Measurements from ENCODE around the gene CLCN4. TPM values are rescaled to one million over a fixed set of nuclear protein-coding genes. Genes with fewer than 3 reads are reported as not detected.

The CLCN4 gene
- total RNA-seq, 4 donors from 2014 or later, result 0.48 to 3.1 (median 2.5) TPM

GRCh38 chrX:10135561-10136399 lies 21.0 kb upstream of the CLCN4 start:
- Histone ChIP-seq H3K36me3 (peaks cover 34% of the 10 kb centered on the region), H3K4me1 (no peaks in the 10 kb centered on the region), H3K27me3 (no peaks in the 10 kb centered on the region), H3K9me3 (no peaks in the 10 kb centered on the region), H3K27ac (no peak overlapping the region), H3K4me3 (no peak overlapping the region)
- no peak for DNase-seq (ENCODE audit: low spot score in 2 of 2)
- TF ChIP-seq POLR2AphosphoS5 (IDR thresholded peaks at IDR 0.05) (no peak), POLR2A (IDR thresholded peaks at IDR 0.05) (no peak), EP300 (IDR thresholded peaks at IDR 0.05) (no peak)
- TF ChIP-seq, protein P1, sequence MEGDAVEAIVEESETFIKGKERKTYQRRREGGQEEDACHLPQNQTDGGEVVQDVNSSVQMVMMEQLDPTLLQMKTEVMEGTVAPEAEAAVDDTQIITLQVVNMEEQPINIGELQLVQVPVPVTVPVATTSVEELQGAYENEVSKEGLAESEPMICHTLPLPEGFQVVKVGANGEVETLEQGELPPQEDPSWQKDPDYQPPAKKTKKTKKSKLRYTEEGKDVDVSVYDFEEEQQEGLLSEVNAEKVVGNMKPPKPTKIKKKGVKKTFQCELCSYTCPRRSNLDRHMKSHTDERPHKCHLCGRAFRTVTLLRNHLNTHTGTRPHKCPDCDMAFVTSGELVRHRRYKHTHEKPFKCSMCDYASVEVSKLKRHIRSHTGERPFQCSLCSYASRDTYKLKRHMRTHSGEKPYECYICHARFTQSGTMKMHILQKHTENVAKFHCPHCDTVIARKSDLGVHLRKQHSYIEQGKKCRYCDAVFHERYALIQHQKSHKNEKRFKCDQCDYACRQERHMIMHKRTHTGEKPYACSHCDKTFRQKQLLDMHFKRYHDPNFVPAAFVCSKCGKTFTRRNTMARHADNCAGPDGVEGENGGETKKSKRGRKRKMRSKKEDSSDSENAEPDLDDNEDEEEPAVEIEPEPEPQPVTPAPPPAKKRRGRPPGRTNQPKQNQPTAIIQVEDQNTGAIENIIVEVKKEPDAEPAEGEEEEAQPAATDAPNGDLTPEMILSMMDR (IDR thresholded peaks at IDR 0.05), result no peak
- WGBS, result 90% methylated on average over 28 of the region's 28 CpGs

- no peaks in the 10 kb centered on the region for H3K9me3 ChIP-seq
- no peak overlapping the region for H3K4me3 ChIP-seq
- no peak overlapping the region for H3K27ac ChIP-seq
- DNase-seq (ENCODE audit: low spot score in 2 of 2), result no peak
- peaks cover 52% of the 10 kb centered on the region for H3K36me3 ChIP-seq
- 85% methylated on average over 10 of the region's 22 CpGs for WGBS
- TF ChIP-seq POLR2A (IDR thresholded peaks at IDR 0.05) (no peak), EP300 (IDR thresholded peaks at IDR 0.05) (no peak), POLR2AphosphoS5 (IDR thresholded peaks at IDR 0.05) (no peak)
- TF ChIP-seq, protein P1 (IDR thresholded peaks at IDR 0.05), result no peak
- no peaks in the 10 kb centered on the region for H3K27me3 ChIP-seq
- no peaks in the 10 kb centered on the region for H3K4me1 ChIP-seq
These were observed 18.0 kb upstream of the CLCN4 start for GRCh38 chrX:10138726-10139125.

DNA sequence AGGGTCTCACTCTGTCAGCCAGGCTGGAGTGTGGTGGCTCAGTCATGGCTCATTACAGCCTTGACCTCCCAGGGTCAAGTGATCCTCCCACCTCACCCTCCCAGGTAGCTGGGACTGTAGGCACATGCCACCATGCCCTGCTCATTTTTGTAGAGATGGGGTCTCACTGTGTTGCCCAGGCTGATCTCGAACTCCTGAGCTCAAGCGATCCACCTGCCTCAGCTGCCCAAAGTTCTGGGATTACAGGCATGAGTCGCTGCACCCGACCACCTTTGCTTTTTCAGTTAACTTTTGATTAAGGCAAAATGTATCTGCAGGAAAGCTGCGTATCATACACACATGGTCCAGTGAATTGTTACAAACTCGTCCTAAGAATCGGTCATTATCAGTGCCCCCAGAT lies 16.5 kb upstream of the CLCN4 start:
- no peaks in the 10 kb centered on the region for H3K27me3 ChIP-seq
- no peak overlapping the region for H3K27ac ChIP-seq
- H3K4me3 ChIP-seq, result no peak overlapping the region
- DNase-seq (ENCODE audit: low spot score in 2 of 2), result no peak
- H3K36me3 ChIP-seq, result peaks cover 43% of the 10 kb centered on the region
- H3K4me1 ChIP-seq, result no peaks in the 10 kb centered on the region
- no peaks in the 10 kb centered on the region for H3K9me3 ChIP-seq
- TF ChIP-seq POLR2A (IDR thresholded peaks at IDR 0.05) (no peak), EP300 (IDR thresholded peaks at IDR 0.05) (no peak), POLR2AphosphoS5 (IDR thresholded peaks at IDR 0.05) (no peak)
- TF ChIP-seq, protein P1 (IDR thresholded peaks at IDR 0.05), result no peak
- WGBS, result 92% methylated on average over 7 of the region's 7 CpGs

GRCh38 chrX:10142041-10142599 lies 14.7 kb upstream of the CLCN4 start:
- no peaks in the 10 kb centered on the region for H3K4me1 ChIP-seq
- H3K27ac ChIP-seq, result no peak overlapping the region
- H3K9me3 ChIP-seq, result no peaks in the 10 kb centered on the region
- 84% methylated on average over 23 of the region's 23 CpGs for WGBS
- no peak overlapping the region for H3K4me3 ChIP-seq
- DNase-seq (ENCODE audit: low spot score in 2 of 2), result no peak
- TF ChIP-seq, protein P1 (IDR thresholded peaks at IDR 0.05), result no peak
- no peak for TF ChIP-seq EP300 (IDR thresholded peaks at IDR 0.05)
- TF ChIP-seq POLR2AphosphoS5 (IDR thresholded peaks at IDR 0.05), result no peak
- no peak for TF ChIP-seq POLR2A (IDR thresholded peaks at IDR 0.05)
- peaks cover 43% of the 10 kb centered on the region for H3K36me3 ChIP-seq
- H3K27me3 ChIP-seq, result no peaks in the 10 kb centered on the region

All from suprapubic skin (tissue), 4 donors.